ENCODE measurements around the gene CRB3. TPM values are rescaled to one million over a fixed set of nuclear protein-coding genes. Genes with fewer than 3 reads are reported as not detected.

The CRB3 gene
- polyA plus RNA-seq, 3 donors: not detected

DNA sequence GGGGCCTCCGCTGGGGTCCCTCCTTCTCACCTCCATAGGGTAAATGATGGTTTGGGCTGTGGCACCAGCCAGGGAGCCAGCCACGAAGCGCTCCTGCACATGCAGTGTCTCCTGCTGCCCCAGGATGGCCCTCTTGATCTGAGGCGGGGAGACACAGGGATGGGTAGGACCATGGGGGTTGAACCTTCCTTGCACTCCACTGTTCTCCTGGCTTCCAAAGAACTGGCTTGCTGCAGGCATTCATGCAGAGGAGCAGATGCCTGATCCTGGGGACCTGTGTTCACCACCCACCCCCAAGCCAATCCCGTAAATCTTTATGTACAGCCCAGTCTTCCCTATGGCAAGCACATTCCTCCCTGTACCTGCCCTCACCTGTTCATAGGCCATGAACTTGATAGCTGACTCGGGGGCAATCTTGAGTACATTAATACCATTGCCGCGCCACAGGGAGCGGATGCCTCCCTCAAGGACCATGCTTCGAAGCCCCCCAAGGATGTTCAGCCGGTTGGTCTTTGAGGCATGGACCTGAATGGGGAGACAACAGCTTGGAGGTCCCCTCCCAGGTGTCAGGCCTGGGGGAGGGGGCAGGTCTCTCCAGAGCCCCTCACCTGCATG is 10.0 kb upstream of the CRB3 start:
- H3K4me2 ChIP-seq (replicated peaks; ENCODE audit: extremely low read depth, low read length, poor library complexity, severe bottlenecking): no peak overlapping the region
- H3K4me1 ChIP-seq (ENCODE audit: control insufficient read depth in 1 of 2, insufficient read depth in 2 of 2, low read length in 2 of 2): peaks cover 0 to 1% of the 10 kb centered on the region in 2 donors
- Mint-ChIP-seq H3K27ac (peak overlapping the region in 1 of 7 donors; percentile 31), H3K27me3 (ENCODE audit: low read depth in 3 of 3) (peaks cover 5 to 18% (median 13%) of the 10 kb centered on the region in 3 donors), H3K4me3 (no peak overlapping the region), H3K4me1 (peaks cover 6% of the 10 kb centered on the region), H3K9me3 (peaks cover 8 to 36% (median 30%) of the 10 kb centered on the region in 7 donors), H3K36me3 (peaks cover 0 to 4% of the 10 kb centered on the region in 2 donors)
- no peak overlapping the region for H3K9ac ChIP-seq (ENCODE audit: insufficient read depth, low read length, poor library complexity, severe bottlenecking)
- H3K27ac ChIP-seq (ENCODE audit: low read depth in 1 of 2, low read length in 2 of 2): no peak overlapping the region
- TF ChIP-seq, protein P1, sequence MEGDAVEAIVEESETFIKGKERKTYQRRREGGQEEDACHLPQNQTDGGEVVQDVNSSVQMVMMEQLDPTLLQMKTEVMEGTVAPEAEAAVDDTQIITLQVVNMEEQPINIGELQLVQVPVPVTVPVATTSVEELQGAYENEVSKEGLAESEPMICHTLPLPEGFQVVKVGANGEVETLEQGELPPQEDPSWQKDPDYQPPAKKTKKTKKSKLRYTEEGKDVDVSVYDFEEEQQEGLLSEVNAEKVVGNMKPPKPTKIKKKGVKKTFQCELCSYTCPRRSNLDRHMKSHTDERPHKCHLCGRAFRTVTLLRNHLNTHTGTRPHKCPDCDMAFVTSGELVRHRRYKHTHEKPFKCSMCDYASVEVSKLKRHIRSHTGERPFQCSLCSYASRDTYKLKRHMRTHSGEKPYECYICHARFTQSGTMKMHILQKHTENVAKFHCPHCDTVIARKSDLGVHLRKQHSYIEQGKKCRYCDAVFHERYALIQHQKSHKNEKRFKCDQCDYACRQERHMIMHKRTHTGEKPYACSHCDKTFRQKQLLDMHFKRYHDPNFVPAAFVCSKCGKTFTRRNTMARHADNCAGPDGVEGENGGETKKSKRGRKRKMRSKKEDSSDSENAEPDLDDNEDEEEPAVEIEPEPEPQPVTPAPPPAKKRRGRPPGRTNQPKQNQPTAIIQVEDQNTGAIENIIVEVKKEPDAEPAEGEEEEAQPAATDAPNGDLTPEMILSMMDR (IDR thresholded peaks at IDR 0.05): no peak
- no peak for DNase-seq
- 100% methylated on average over 4 of the region's 11 CpGs for WGBS (ENCODE audit: insufficient coverage)
- no peaks in the 10 kb centered on the region for H3K79me2 ChIP-seq (ENCODE audit: insufficient read depth, low read length)
- no peaks in the 10 kb centered on the region for H3K36me3 ChIP-seq (replicated peaks in 1 of 2; ENCODE audit: control insufficient read depth in 1 of 2, insufficient read depth in 2 of 2, low read length in 2 of 2)
- peaks cover 13 to 21% of the 10 kb centered on the region in 2 donors for H3K9me3 ChIP-seq (replicated peaks in 1 of 2; ENCODE audit: control insufficient read depth in 1 of 2, insufficient read depth in 1 of 2, low read length in 2 of 2)
- intact Hi-C loops (cut with micrococcal nuclease): no loop called here
- H4K20me1 ChIP-seq (ENCODE audit: insufficient read depth, low read length): no peaks in the 10 kb centered on the region
- no peak overlapping the region for H3K4me3 ChIP-seq (replicated peaks in 1 of 3; ENCODE audit: low read depth in 2 of 3, low read length in 3 of 3)
- H3K27me3 ChIP-seq (ENCODE audit: control insufficient read depth in 2 of 2, insufficient read depth in 2 of 2, low read length in 2 of 2): peaks cover 0 to 8% of the 10 kb centered on the region in 2 donors
- no peak overlapping the region for H2AFZ ChIP-seq (ENCODE audit: insufficient read depth, low read depth, low read length, poor library complexity, severe bottlenecking)

DNA sequence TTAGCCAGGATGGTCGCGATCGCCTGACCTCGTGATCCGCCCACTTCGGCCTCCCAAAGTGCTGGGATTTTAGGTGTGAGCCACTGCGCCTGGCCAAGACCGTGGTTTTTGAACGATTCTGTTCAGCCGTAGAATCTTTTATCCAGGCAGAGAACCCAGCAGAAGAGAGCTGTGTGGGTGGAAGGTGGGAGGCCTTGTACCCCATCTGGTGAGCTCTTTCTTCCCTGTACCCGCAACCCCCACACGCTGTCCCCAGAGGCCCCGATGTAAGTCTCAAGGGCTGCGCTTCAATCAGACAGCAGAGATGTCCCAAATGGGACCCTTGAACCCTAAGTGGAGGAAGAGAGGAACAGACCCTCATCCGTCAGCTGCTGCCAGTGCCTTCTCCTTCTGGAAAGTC is 8.1 kb upstream of the CRB3 start:
- Histone ChIP-seq H4K20me1 (ENCODE audit: insufficient read depth, low read length) (no peaks in the 10 kb centered on the region), H3K36me3 (replicated peaks in 1 of 2; ENCODE audit: control insufficient read depth in 1 of 2, insufficient read depth in 2 of 2, low read length in 2 of 2) (no peaks in the 10 kb centered on the region), H3K79me2 (ENCODE audit: insufficient read depth, low read length) (no peaks in the 10 kb centered on the region), H3K27me3 (ENCODE audit: control insufficient read depth in 2 of 2, insufficient read depth in 2 of 2, low read length in 2 of 2) (peaks cover 0 to 14% of the 10 kb centered on the region in 2 donors), H2AFZ (ENCODE audit: insufficient read depth, low read depth, low read length, poor library complexity, severe bottlenecking) (no peak overlapping the region), H3K4me3 (replicated peaks in 1 of 3; ENCODE audit: low read depth in 2 of 3, low read length in 3 of 3) (no peak overlapping the region), H3K4me1 (ENCODE audit: control insufficient read depth in 1 of 2, insufficient read depth in 2 of 2, low read length in 2 of 2) (peaks cover 11 to 20% of the 10 kb centered on the region in 2 donors), H3K9me3 (replicated peaks in 1 of 2; ENCODE audit: control insufficient read depth in 1 of 2, insufficient read depth in 1 of 2, low read length in 2 of 2) (peaks cover 13 to 21% of the 10 kb centered on the region in 2 donors), H3K27ac (ENCODE audit: low read depth in 1 of 2, low read length in 2 of 2) (no peak overlapping the region), H3K4me2 (replicated peaks; ENCODE audit: extremely low read depth, low read length, poor library complexity, severe bottlenecking) (no peak overlapping the region), H3K9ac (ENCODE audit: insufficient read depth, low read length, poor library complexity, severe bottlenecking) (no peak overlapping the region)
- TF ChIP-seq, protein P1 (IDR thresholded peaks at IDR 0.05): no peak
- Mint-ChIP-seq H3K4me3 (no peak overlapping the region), H3K27me3 (ENCODE audit: low read depth in 3 of 3) (peaks cover 10 to 26% (median 20%) of the 10 kb centered on the region in 3 donors), H3K36me3 (peaks cover 0 to 6% of the 10 kb centered on the region in 2 donors), H3K9me3 (peaks cover 8 to 40% (median 30%) of the 10 kb centered on the region in 7 donors), H3K4me1 (peaks cover 14% of the 10 kb centered on the region), H3K27ac (no peak overlapping the region)
- WGBS (ENCODE audit: insufficient coverage): 90% methylated on average over 9 of the region's 15 CpGs
- intact Hi-C loops (cut with micrococcal nuclease): no loop called here
- DNase-seq: no peak

Data from CD14-positive monocyte (primary cell).